HEK293 (cell line): Measurements from ENCODE around the gene RANBP1.
A peak's percentile ranks its signal among the peaks of the same experiment; 100 is the strongest.

Source experiments
- CTCF ChIA-PET: fragments of 350-600 bp; formaldehyde crosslinking; extraction: SDS; loops from one replicate; lab custom pipeline; 2021; ENCODE audit warnings: antibody characterized with exemption; lab: Yijun Ruan, JAX
- POLR2A ChIA-PET: fragments of 300-600 bp; formaldehyde crosslinking; extraction: SDS; loops from one replicate; lab custom pipeline; 2020; ENCODE audit warnings: antibody characterized with exemption, inconsistent platforms; lab: Yijun Ruan, JAX
- H3K27ac ChIP-seq: fragments of 200-500 bp; sonication (Bioruptor generic); 2 replicates; pipeline ENCODE4 v1.5.1; 2014; ENCODE audit warnings: low read depth, low read length, control low read depth, inconsistent platforms; ENCODE audit errors: extremely low read depth
- H3K36me3 ChIP-seq, 2 experiments: fragments of 200-500 bp in 1 of 2; sonication (Bioruptor generic) in 1 of 2; 1 replicate in 1 of 2; 2 replicates in 1 of 2; pipeline ENCODE4 v1.5.1; 2014 to 2017; ENCODE audit warnings: inconsistent platforms in 2 of 2, low read length in 2 of 2; ENCODE audit not compliant: control insufficient read depth in 2 of 2, insufficient read depth in 1 of 2
- H3K4me1 ChIP-seq: fragments of 200-500 bp; sonication (Bioruptor generic); 2 replicates; pipeline ENCODE4 v1.5.1; 2014; ENCODE audit warnings: mild to moderate bottlenecking, low read length, inconsistent platforms; ENCODE audit not compliant: control insufficient read depth, insufficient read depth
- H3K4me3 ChIP-seq: 2 replicates; pipeline ENCODE4 v1.5.1; 2011; ENCODE audit warnings: low read depth, mild to moderate bottlenecking, control low read depth, low read length, moderate library complexity
- H3K9me3 ChIP-seq: fragments of 200-500 bp; sonication (Bioruptor generic); 2 replicates; pipeline ENCODE4 v1.5.1; 2014; ENCODE audit warnings: low read depth, low read length, inconsistent platforms; ENCODE audit not compliant: control insufficient read depth, insufficient read depth
- CTCF ChIP-seq: fragments of 450-650 bp; formaldehyde crosslinking; IDR thresholded peaks from 2 replicates; pipeline ENCODE4 v1.5.1; 2016; ENCODE audit warnings: missing biosample characterization, missing genetic modification characterization
- EGR2 ChIP-seq: fragments of 450-650 bp; formaldehyde crosslinking; IDR thresholded peaks from 2 replicates; pipeline ENCODE4 v1.5.1; 2016; ENCODE audit warnings: low read depth, missing biosample characterization, missing genetic modification characterization
- SP7 ChIP-seq: fragments of 450-650 bp; formaldehyde crosslinking; IDR thresholded peaks from 2 replicates; pipeline ENCODE4 v1.5.1; 2016; ENCODE audit warnings: missing biosample characterization, missing genetic modification characterization
- TSHZ1 ChIP-seq: fragments of 450-650 bp; formaldehyde crosslinking; IDR thresholded peaks from 2 replicates; pipeline ENCODE4 v1.5.1; 2016; ENCODE audit warnings: missing biosample characterization, missing genetic modification characterization, borderline replicate concordance
- ZFHX2 ChIP-seq: fragments of 450-650 bp; formaldehyde crosslinking; conservative IDR thresholded peaks from 2 replicates; pipeline ENCODE4 v1.5.1; 2016; ENCODE audit warnings: missing biosample characterization, missing genetic modification characterization
- ZIC2 ChIP-seq: fragments of 450-650 bp; formaldehyde crosslinking; IDR thresholded peaks from 2 replicates; pipeline ENCODE4 v1.5.1; 2016; ENCODE audit warnings: missing biosample characterization, missing genetic modification characterization
- ZNF10 ChIP-seq: fragments of 450-650 bp; formaldehyde crosslinking; IDR thresholded peaks from 2 replicates; pipeline ENCODE4 v1.5.1; 2017; ENCODE audit warnings: missing biosample characterization, missing genetic modification characterization
- ZNF19 ChIP-seq: fragments of 450-650 bp; formaldehyde crosslinking; IDR thresholded peaks from 2 replicates; pipeline ENCODE4; 2016; ENCODE audit warnings: missing biosample characterization, missing genetic modification characterization, low read depth
- ZNF341 ChIP-seq: fragments of 450-650 bp; formaldehyde crosslinking; IDR thresholded peaks from 2 replicates; pipeline ENCODE4; 2016; ENCODE audit warnings: low read depth, missing biosample characterization, missing genetic modification characterization
- ZNF561 ChIP-seq: fragments of 450-650 bp; IDR thresholded peaks from 2 replicates; pipeline ENCODE4 v1.5.1; 2018; ENCODE audit warnings: missing biosample characterization, missing genetic modification characterization, borderline replicate concordance
- ZNF580 ChIP-seq: fragments of 450-650 bp; formaldehyde crosslinking; IDR thresholded peaks from 2 replicates; pipeline ENCODE4 v1.5.1; 2016; ENCODE audit warnings: missing biosample characterization, missing genetic modification characterization
- ZNF654 ChIP-seq: fragments of 450-650 bp; formaldehyde crosslinking; IDR thresholded peaks from 2 replicates; pipeline ENCODE4 v1.5.1; 2016; ENCODE audit warnings: low read depth, missing biosample characterization, missing genetic modification characterization
- ZNF704 ChIP-seq: fragments of 450-650 bp; formaldehyde crosslinking; IDR thresholded peaks from 2 replicates; pipeline ENCODE4 v1.5.1; 2016; ENCODE audit warnings: missing biosample characterization, missing genetic modification characterization

The RANBP1 gene

GRCh38 chr22:20101638-20102037 is 14.3 kb upstream of the RANBP1 start:
- Histone ChIP-seq H3K9me3 (no peaks in the 10 kb centered on the region), H3K27ac (no peak overlapping the region), H3K36me3 (peaks cover 40 to 98% of the 10 kb centered on the region in 2 experiments), H3K4me3 (no peak overlapping the region), H3K4me1 (no peaks in the 10 kb centered on the region)
- TF ChIP-seq ZFHX2 (no peak), ZNF654 (tag by site-specific recombination) (no peak), ZNF580 (tag by site-specific recombination) (no peak), ZNF704 (tag by site-specific recombination) (no peak), EGR2 (no peak), ZNF341 (tag by site-specific recombination) (no peak), ZNF19 (tag by site-specific recombination) (no peak), ZNF10 (no peak), TSHZ1 (tag by site-specific recombination) (no peak)
- POLR2A ChIA-PET: interaction anchor here (0.9 kb wide), 1 partner anchor 22 kb away, joined by 3 read pairs; no protein-coding TSS in a partner anchor
- CTCF ChIA-PET: interaction anchor here (0.7 to 1.9 kb wide), 4 partner anchors 9 to 136 kb away, joined by 4 to 6 read pairs (median 5); no protein-coding TSS in a partner anchor

- TF ChIP-seq CTCF (tag by site-specific recombination) (peak; percentile 27; the same call in 1 of the 2 replicates), SP7 (no peak)
- no peak overlapping the region for H3K4me3 ChIP-seq
- CTCF ChIA-PET: interaction anchor here (0.6 to 1.9 kb wide), 4 partner anchors 9 to 137 kb away, joined by 3 to 6 read pairs (median 5); no protein-coding TSS in a partner anchor
- peaks cover 36 to 98% of the 10 kb centered on the region in 2 experiments for H3K36me3 ChIP-seq
- POLR2A ChIA-PET: interaction anchor here (0.7 kb wide), 2 partner anchors 14 to 23 kb away, joined by 3 read pairs; partner anchors contain the start of gene DGCR8
- no peaks in the 10 kb centered on the region for H3K4me1 ChIP-seq
- H3K27ac ChIP-seq: no peak overlapping the region
- H3K9me3 ChIP-seq: no peaks in the 10 kb centered on the region
Observed at GRCh38 chr22:20102203-20102780, 13.6 kb upstream of the RANBP1 start.

- Histone ChIP-seq H3K4me3 (no peak overlapping the region), H3K4me1 (no peaks in the 10 kb centered on the region), H3K27ac (no peak overlapping the region), H3K9me3 (no peaks in the 10 kb centered on the region), H3K36me3 (peaks cover 23 to 99% of the 10 kb centered on the region in 2 experiments; a peak in 2 of 3 replicates)
- ChIA-PET CTCF (no interaction called here), POLR2A (interaction anchor here (1.0 to 1.9 kb wide), 2 partner anchors 10 to 12 kb away, joined by 3 to 7 read pairs; partner anchors contain the start of genes RANBP1 and TRMT2A)
- TF ChIP-seq ZIC2 (tag by site-specific recombination): peak; percentile 45
- no peak for TF ChIP-seq ZNF561 (tag by site-specific recombination)
Observed at GRCh38 chr22:20105456-20106204, 10.3 kb upstream of the RANBP1 start.
